Liver (tissue), 3 donors: ENCODE measurements around the gene LDAH.

ENCODE experiments used
- GABPA ChIP-seq, 2 donors: IDR thresholded peaks in 1 of 2; conservative IDR thresholded peaks in 1 of 2; 2 replicates each; pipeline ENCODE4 v1.6.1; 2016; ENCODE audit warnings: antibody characterized with exemption in 2 of 2, mild to moderate bottlenecking in 1 of 2, moderate library complexity in 1 of 2
- JUND ChIP-seq, 2 donors: IDR thresholded peaks; 2 replicates each; pipeline ENCODE4 v1.6.1; 2016; ENCODE audit warnings: antibody characterized with exemption in 2 of 2
- RXRA ChIP-seq, 2 donors: IDR thresholded peaks; 2 replicates each; pipeline ENCODE4 v1.6.1; 2017 to 2018; ENCODE audit warnings: antibody characterized with exemption in 2 of 2, mild to moderate bottlenecking in 1 of 2
- TAF1 ChIP-seq: conservative IDR thresholded peaks from 2 replicates; pipeline ENCODE4 v1.6.1; 2016; ENCODE audit warnings: antibody characterized with exemption, mild to moderate bottlenecking
- YY1 ChIP-seq: IDR thresholded peaks from 2 replicates; pipeline ENCODE4 v1.6.1; 2016; ENCODE audit warnings: antibody characterized with exemption, mild to moderate bottlenecking
- TF ChIP-seq, protein P1 (sequence below): IDR thresholded peaks from 2 replicates; pipeline ENCODE4 v1.6.1; 2016; ENCODE audit warnings: antibody characterized with exemption, mild to moderate bottlenecking
- TF ChIP-seq, protein P2 (sequence below): fragments of 150-350 bp; IDR thresholded peaks from 2 replicates; pipeline ENCODE4 v1.5.1; 2017; ENCODE audit warnings: improper control_type of control experiment, low read depth, low read length; ENCODE audit not compliant: missing input control
- TF ChIP-seq, protein P3 (sequence below): IDR thresholded peaks from 2 replicates; pipeline ENCODE4 v1.6.1; 2016; ENCODE audit warnings: antibody characterized with exemption
- donor health status: healthy.
- donor health status: healthy.

DNA sequence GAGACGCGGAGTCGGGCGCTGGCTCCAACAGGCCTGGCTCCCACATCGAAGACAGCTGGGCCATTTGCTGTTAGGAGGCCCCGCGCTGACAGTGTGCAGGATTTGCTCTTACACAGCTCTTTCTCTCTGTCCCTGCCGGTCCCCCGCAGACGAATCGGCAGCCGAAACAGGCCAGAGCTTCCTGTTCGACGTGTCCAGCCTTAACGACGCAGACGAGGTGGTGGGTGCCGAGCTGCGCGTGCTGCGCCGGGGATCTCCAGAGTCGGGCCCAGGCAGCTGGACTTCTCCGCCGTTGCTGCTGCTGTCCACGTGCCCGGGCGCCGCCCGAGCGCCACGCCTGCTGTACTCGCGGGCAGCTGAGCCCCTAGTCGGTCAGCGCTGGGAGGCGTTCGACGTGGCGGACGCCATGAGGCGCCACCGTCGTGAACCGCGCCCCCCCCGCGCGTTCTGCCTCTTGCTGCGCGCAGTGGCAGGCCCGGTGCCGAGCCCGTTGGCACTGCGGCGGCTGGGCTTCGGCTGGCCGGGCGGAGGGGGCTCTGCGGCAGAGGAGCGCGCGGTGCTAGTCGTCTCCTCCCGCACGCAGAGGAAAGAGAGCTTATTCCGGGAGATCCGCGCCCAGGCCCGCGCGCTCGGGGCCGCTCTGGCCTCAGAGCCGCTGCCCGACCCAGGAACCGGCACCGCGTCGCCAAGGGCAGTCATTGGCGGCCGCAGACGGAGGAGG is 152.4 kb downstream of the LDAH start:
- TF ChIP-seq GABPA (IDR thresholded peaks at IDR 0.05 in 1 of 2, conservative IDR thresholded peaks at IDR 0.05 in 1 of 2) (no peak), JUND (IDR thresholded peaks at IDR 0.05) (no peak), TAF1 (no peak), RXRA (IDR thresholded peaks at IDR 0.05) (no peak), YY1 (no peak)
- TF ChIP-seq, protein P1, sequence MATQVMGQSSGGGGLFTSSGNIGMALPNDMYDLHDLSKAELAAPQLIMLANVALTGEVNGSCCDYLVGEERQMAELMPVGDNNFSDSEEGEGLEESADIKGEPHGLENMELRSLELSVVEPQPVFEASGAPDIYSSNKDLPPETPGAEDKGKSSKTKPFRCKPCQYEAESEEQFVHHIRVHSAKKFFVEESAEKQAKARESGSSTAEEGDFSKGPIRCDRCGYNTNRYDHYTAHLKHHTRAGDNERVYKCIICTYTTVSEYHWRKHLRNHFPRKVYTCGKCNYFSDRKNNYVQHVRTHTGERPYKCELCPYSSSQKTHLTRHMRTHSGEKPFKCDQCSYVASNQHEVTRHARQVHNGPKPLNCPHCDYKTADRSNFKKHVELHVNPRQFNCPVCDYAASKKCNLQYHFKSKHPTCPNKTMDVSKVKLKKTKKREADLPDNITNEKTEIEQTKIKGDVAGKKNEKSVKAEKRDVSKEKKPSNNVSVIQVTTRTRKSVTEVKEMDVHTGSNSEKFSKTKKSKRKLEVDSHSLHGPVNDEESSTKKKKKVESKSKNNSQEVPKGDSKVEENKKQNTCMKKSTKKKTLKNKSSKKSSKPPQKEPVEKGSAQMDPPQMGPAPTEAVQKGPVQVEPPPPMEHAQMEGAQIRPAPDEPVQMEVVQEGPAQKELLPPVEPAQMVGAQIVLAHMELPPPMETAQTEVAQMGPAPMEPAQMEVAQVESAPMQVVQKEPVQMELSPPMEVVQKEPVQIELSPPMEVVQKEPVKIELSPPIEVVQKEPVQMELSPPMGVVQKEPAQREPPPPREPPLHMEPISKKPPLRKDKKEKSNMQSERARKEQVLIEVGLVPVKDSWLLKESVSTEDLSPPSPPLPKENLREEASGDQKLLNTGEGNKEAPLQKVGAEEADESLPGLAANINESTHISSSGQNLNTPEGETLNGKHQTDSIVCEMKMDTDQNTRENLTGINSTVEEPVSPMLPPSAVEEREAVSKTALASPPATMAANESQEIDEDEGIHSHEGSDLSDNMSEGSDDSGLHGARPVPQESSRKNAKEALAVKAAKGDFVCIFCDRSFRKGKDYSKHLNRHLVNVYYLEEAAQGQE, result no peak
- TF ChIP-seq, protein P2, sequence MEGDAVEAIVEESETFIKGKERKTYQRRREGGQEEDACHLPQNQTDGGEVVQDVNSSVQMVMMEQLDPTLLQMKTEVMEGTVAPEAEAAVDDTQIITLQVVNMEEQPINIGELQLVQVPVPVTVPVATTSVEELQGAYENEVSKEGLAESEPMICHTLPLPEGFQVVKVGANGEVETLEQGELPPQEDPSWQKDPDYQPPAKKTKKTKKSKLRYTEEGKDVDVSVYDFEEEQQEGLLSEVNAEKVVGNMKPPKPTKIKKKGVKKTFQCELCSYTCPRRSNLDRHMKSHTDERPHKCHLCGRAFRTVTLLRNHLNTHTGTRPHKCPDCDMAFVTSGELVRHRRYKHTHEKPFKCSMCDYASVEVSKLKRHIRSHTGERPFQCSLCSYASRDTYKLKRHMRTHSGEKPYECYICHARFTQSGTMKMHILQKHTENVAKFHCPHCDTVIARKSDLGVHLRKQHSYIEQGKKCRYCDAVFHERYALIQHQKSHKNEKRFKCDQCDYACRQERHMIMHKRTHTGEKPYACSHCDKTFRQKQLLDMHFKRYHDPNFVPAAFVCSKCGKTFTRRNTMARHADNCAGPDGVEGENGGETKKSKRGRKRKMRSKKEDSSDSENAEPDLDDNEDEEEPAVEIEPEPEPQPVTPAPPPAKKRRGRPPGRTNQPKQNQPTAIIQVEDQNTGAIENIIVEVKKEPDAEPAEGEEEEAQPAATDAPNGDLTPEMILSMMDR, result no peak
- TF ChIP-seq, protein P3, sequence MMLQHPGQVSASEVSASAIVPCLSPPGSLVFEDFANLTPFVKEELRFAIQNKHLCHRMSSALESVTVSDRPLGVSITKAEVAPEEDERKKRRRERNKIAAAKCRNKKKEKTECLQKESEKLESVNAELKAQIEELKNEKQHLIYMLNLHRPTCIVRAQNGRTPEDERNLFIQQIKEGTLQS, result no peak
